HCT116 (cell line): Measurements from ENCODE around the gene ATP13A3. TPM values are rescaled to one million over a fixed set of nuclear protein-coding genes. Genes with fewer than 3 reads are reported as not detected.

Experiments used
- ATAC-seq: fragments of 200-7000 bp; cut with Tn5 transposase; 2 replicates; pipeline ENCODE4 v1.9.1; 2020; ENCODE audit warnings: mild to moderate bottlenecking, moderate library complexity
- BruUV-seq: library from RNA; stranded (reverse); fragments of 400-500 nt; replicated peaks from 2 replicates; lab custom pipeline; 2021; lab: Mats Ljungman, UMichigan
- CTCF ChIA-PET: fragments of 300-600 bp; sonication (Branson Sonifier 250); formaldehyde crosslinking; loops from one replicate; lab custom pipeline; 2021; ENCODE audit warnings: antibody characterized with exemption; lab: Charles Lee
- POLR2A ChIA-PET: fragments of 300-600, 350-600 bp; sonication (Branson Sonifier 250); formaldehyde crosslinking; loops from one replicate; lab custom pipeline; 2021; ENCODE audit warnings: antibody characterized with exemption; lab: Charles Lee
- RAD21 ChIA-PET, 2 experiments: fragments of 300-600 bp; sonication (Branson Sonifier 250); formaldehyde crosslinking; loops; one replicate each; lab custom pipeline; 2023; ENCODE audit warnings: low total read pairs in 2 of 2; ENCODE audit not compliant: uncharacterized antibody in 2 of 2, unreplicated experiment in 2 of 2, low non-redundant PET in 1 of 2; lab: Charles Lee
- DNase-seq: peaks from one replicate; pipeline ENCODE4 v3.0.0-alpha.2; 2010; ENCODE audit warnings: low read depth, low spot score
- H2AFZ ChIP-seq: fragments of 200-600 bp; shearing (Covaris generic), sonication (generic); 2 replicates; pipeline ENCODE4 v1.6.1; 2017; ENCODE audit warnings: low read depth, mixed run types, mixed read lengths, antibody characterized with exemption, low read length; ENCODE audit not compliant: poor library complexity, severe bottlenecking
- H3K27ac ChIP-seq: 2 replicates; pipeline ENCODE4 v1.5.1; 2012; ENCODE audit warnings: low read depth, low read length
- H3K27me3 ChIP-seq: fragments of 200-600 bp; sonication (generic); 2 replicates; pipeline ENCODE4 v1.6.1; 2016; ENCODE audit warnings: mixed run types, low read length, mixed read lengths; ENCODE audit not compliant: insufficient read depth
- H3K36me3 ChIP-seq, 2 experiments: fragments of 200-500 bp in 1 of 2; fragments of 200-600 bp in 1 of 2; sonication (Bioruptor generic) in 1 of 2; sonication (generic) in 1 of 2; 2 replicates each; pipeline versions ENCODE4 v1.5.1 to v1.6.1; 2014 to 2016; ENCODE audit warnings: low read length in 2 of 2, inconsistent platforms in 1 of 2, mixed read lengths in 1 of 2, mixed run types in 1 of 2; ENCODE audit not compliant: insufficient read depth in 2 of 2, control insufficient read depth in 1 of 2
- H3K4me1 ChIP-seq, 2 experiments: fragments of 200-600 bp in 1 of 2; sonication (generic) in 1 of 2; 2 replicates each; pipeline versions ENCODE4 v1.5.1 to v1.6.1; 2012 to 2017; ENCODE audit warnings: low read length in 2 of 2, inconsistent platforms in 1 of 2, mild to moderate bottlenecking in 1 of 2, mixed read lengths in 1 of 2, mixed run types in 1 of 2, moderate library complexity in 1 of 2; ENCODE audit not compliant: insufficient read depth in 2 of 2, control insufficient read depth in 1 of 2
- H3K4me2 ChIP-seq: fragments of 200-600 bp; sonication (generic); 2 replicates; pipeline ENCODE4 v1.6.1; 2017; ENCODE audit warnings: mixed run types, low read length, mixed read lengths
- H3K4me3 ChIP-seq, 2 experiments: fragments of 200-600 bp in 1 of 2; sonication (generic) in 1 of 2; replicated peaks in 1 of 2; 2 replicates each; pipeline ENCODE4 v1.5.1; 2011 to 2016; ENCODE audit warnings: low read length in 2 of 2, control low read depth in 1 of 2, low read depth in 1 of 2, mild to moderate bottlenecking in 1 of 2, mixed read lengths in 1 of 2, mixed run types in 1 of 2
- H3K79me2 ChIP-seq: fragments of 200-600 bp; sonication (generic); 2 replicates; pipeline ENCODE4 v1.6.1; 2017; ENCODE audit warnings: mild to moderate bottlenecking, mixed run types, low read length, moderate library complexity, mixed read lengths; ENCODE audit not compliant: insufficient read depth
- H3K9ac ChIP-seq: fragments of 200-600 bp; sonication (generic); 2 replicates; pipeline ENCODE4 v1.6.1; 2016; ENCODE audit warnings: low read length, mixed read lengths
- H3K9me2 ChIP-seq: fragments of 200-600 bp; sonication (generic), shearing (Covaris generic); 2 replicates; pipeline ENCODE4 v1.6.1; 2017; ENCODE audit warnings: mixed run types, mild to moderate bottlenecking, moderate library complexity; ENCODE audit not compliant: insufficient read depth
- H3K9me3 ChIP-seq, 2 experiments: fragments of 200-500 bp in 1 of 2; fragments of 200-600 bp in 1 of 2; sonication (Bioruptor generic) in 1 of 2; sonication (generic) in 1 of 2; 2 replicates each; pipeline ENCODE4 v1.6.1; 2014 to 2017; ENCODE audit warnings: low read length in 2 of 2, mixed read lengths in 2 of 2, inconsistent platforms in 1 of 2, low read depth in 1 of 2, mild to moderate bottlenecking in 1 of 2, mixed run types in 1 of 2, moderate library complexity in 1 of 2; ENCODE audit not compliant: control insufficient read depth in 1 of 2, insufficient read depth in 1 of 2
- H4K20me1 ChIP-seq: fragments of 200-600 bp; sonication (generic), shearing (Covaris generic); 2 replicates; pipeline ENCODE4 v1.6.1; 2017; ENCODE audit warnings: mixed run types, mild to moderate bottlenecking, moderate library complexity; ENCODE audit not compliant: insufficient read depth
- ATF3 ChIP-seq: IDR thresholded peaks from 2 replicates; pipeline ENCODE4 v1.6.1; 2012
- CBX3 ChIP-seq: IDR thresholded peaks from 2 replicates; pipeline ENCODE4 v1.6.1; 2012; ENCODE audit warnings: low read depth
- CEBPB ChIP-seq: IDR thresholded peaks from 2 replicates; pipeline ENCODE4 v1.6.1; 2012; ENCODE audit warnings: low read depth
- ELF1 ChIP-seq: IDR thresholded peaks from 2 replicates; pipeline ENCODE4 v1.6.1; 2012; ENCODE audit warnings: low read depth, borderline replicate concordance
- EZH2 ChIP-seq: fragments of 200-600 bp; sonication (generic); IDR thresholded peaks from 2 replicates; pipeline ENCODE4 v1.6.1; 2017; ENCODE audit warnings: antibody characterized with exemption, mixed run types
- FOSL1 ChIP-seq: IDR thresholded peaks from 2 replicates; pipeline ENCODE4 v1.6.1; 2012; ENCODE audit warnings: low read depth
- JUND ChIP-seq: IDR thresholded peaks from 2 replicates; pipeline ENCODE4 v1.6.1; 2012
- POLR2AphosphoS5 ChIP-seq: IDR thresholded peaks from 2 replicates; pipeline ENCODE4 v1.6.1; 2011; ENCODE audit warnings: mild to moderate bottlenecking, low read depth, low read length, moderate library complexity
- RAD21 ChIP-seq: IDR thresholded peaks from 2 replicates; pipeline ENCODE4 v1.6.1; 2012; ENCODE audit warnings: low read depth, mild to moderate bottlenecking
- SIN3A ChIP-seq: IDR thresholded peaks from 2 replicates; pipeline ENCODE4 v1.6.1; 2012; ENCODE audit warnings: low read depth
- ZFX ChIP-seq: fragments of 450-650 bp; IDR thresholded peaks from 2 replicates; pipeline ENCODE4 v1.6.1; 2017
- intact Hi-C: fragments of 100-400 bp; cut with micrococcal nuclease; formaldehyde crosslinking; loops from 2 replicates; pipeline ENCODE4 v1.10.0; 2022
- total RNA-seq: library from RNA; stranded (reverse); gene quantifications from one replicate; pipeline ENCODE4 v1.2.1, GENCODE V29; 2021; ENCODE audit not compliant: unreplicated experiment

The ATP13A3 gene
- total RNA-seq, 1 experiment from 2014 or later: 139 TPM

DNA sequence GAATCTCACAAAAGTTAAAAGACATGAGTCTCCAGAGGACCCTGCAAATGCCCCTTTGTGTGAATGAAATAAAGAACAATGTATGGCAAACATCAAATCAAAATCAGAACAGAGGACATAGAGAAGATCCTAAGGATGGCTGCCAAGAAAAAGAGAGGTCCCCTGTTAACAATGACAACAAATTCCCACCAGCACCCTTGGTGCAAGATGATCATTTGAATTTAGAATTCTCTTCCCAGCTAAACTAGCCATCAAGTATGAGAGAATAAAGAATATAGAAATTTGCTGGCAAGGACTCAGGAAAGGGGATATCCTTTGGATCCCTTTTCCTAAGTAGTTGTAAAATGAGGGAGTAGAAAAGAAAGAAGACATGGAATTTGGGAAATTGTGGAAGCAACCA lies 96.0 kb downstream of the ATP13A3 start:
- DNase-seq (no peak), ATAC-seq (no peak)
- ChIA-PET POLR2A (no interaction called here), RAD21 (no interaction called here)
- H2AFZ ChIP-seq: no peak overlapping the region
- H3K4me2 ChIP-seq: no peak overlapping the region
- H3K9me2 ChIP-seq: no peaks in the 10 kb centered on the region
- intact Hi-C loops: no loop called here
- H4K20me1 ChIP-seq: no peaks in the 10 kb centered on the region
- H3K79me2 ChIP-seq: no peaks in the 10 kb centered on the region
- no TSS peak for BruUV-seq
- TF ChIP-seq EZH2 (no peak), JUND (no peak), ELF1 (no peak)
- TF ChIP-seq, all 23 proteins: peak for 0
- Histone ChIP-seq H3K4me3 (no peak overlapping the region), H3K9ac (no peak overlapping the region), H3K9me3 (peaks cover 0 to 6% of the 10 kb centered on the region in 2 experiments; a peak in 2 of 4 replicates), H3K4me1 (no peaks in the 10 kb centered on the region), H3K27me3 (no peaks in the 10 kb centered on the region), H3K27ac (no peak overlapping the region), H3K36me3 (no peaks in the 10 kb centered on the region)
- CTCF ChIA-PET: no interaction called here

DNA sequence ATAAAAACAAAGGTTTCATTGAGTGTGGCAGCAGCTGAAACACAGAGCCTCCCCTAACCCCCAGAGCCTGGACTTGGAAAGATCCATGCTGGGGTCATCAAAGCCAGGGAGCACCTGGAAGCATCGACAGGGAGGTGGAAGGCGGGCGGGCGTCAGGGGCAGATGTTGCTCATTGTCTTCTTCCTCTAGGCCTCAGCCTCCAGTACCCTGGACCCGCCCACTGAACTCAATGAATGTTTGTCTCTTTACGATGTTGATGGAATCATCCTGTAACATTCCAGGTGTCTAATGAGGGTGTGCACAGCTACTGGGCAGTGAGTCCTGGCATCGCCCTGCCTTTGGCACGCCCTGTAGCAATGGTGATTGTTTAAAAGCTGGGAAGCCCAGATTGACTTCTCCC lies 97.5 kb downstream of the ATP13A3 start:
- intact Hi-C loops: no loop called here
- no peak for TF ChIP-seq CBX3
- TF ChIP-seq EZH2: no peak
- TF ChIP-seq CEBPB: no peak
- TF ChIP-seq ZFX: no peak
- no peak for TF ChIP-seq FOSL1
- TF ChIP-seq SIN3A: no peak
- no peak for TF ChIP-seq POLR2AphosphoS5
- TF ChIP-seq RAD21: no peak
- no peak for TF ChIP-seq ATF3
- no peaks in the 10 kb centered on the region for H4K20me1 ChIP-seq
- H3K79me2 ChIP-seq: no peaks in the 10 kb centered on the region
- ChIA-PET RAD21 (no interaction called here), CTCF (no interaction called here), POLR2A (no interaction called here)
- no peak overlapping the region for H3K9ac ChIP-seq
- no peak overlapping the region for H3K4me2 ChIP-seq
- H3K9me2 ChIP-seq: no peaks in the 10 kb centered on the region
- no peak overlapping the region for H2AFZ ChIP-seq
- BruUV-seq: no TSS peak
- H3K36me3 ChIP-seq: no peaks in the 10 kb centered on the region
- no peak overlapping the region for H3K27ac ChIP-seq
- no peaks in the 10 kb centered on the region for H3K27me3 ChIP-seq
- H3K4me1 ChIP-seq: no peaks in the 10 kb centered on the region
- peaks cover 0 to 6% of the 10 kb centered on the region in 2 experiments; a peak in 2 of 4 replicates for H3K9me3 ChIP-seq
- ATAC-seq (no peak), DNase-seq (no peak)
- H3K4me3 ChIP-seq: no peak overlapping the region
